Measurements from ENCODE around the gene SPPL2B.

- TF ChIP-seq CTCF (IDR thresholded peaks at IDR 0.05) (no peak), POLR2AphosphoS5 (IDR thresholded peaks at IDR 0.05) (no peak), POLR2A (IDR thresholded peaks at IDR 0.05) (no peak), EP300 (IDR thresholded peaks at IDR 0.05; ENCODE audit: low read depth) (no peak)
Measured at GRCh38 chr19:2358548-2359173, 30.2 kb downstream of the SPPL2B start.
